Measurements from ENCODE around the gene ZBTB7C.

Gene ZBTB7C

GRCh38 chr18:48031641-48032040 is 377.5 kb downstream of the ZBTB7C start:
- Histone ChIP-seq H3K9me3 (no peaks in the 10 kb centered on the region), H3K27me3 (no peaks in the 10 kb centered on the region), H3K4me1 (peaks cover 32% of the 10 kb centered on the region), H3K4me3 (ENCODE audit: low read depth, low read length) (no peak overlapping the region), H3K36me3 (no peaks in the 10 kb centered on the region)
- DNase-seq = no peak
- TF ChIP-seq CTCF (IDR thresholded peaks at IDR 0.05; ENCODE audit: low read depth, low read length) = no peak

GRCh38 chr18:48030616-48031480 is 378.3 kb downstream of the ZBTB7C start:
- H3K4me1 ChIP-seq = peaks cover 31% of the 10 kb centered on the region
- TF ChIP-seq CTCF (IDR thresholded peaks at IDR 0.05; ENCODE audit: low read depth, low read length) = peak; percentile 79
- H3K9me3 ChIP-seq = no peaks in the 10 kb centered on the region
- no peak overlapping the region for H3K4me3 ChIP-seq (ENCODE audit: low read depth, low read length)
- H3K27me3 ChIP-seq = no peaks in the 10 kb centered on the region
- H3K36me3 ChIP-seq = no peaks in the 10 kb centered on the region
- peak; percentile 57 for DNase-seq

GRCh38 chr18:48029296-48029986 is 379.7 kb downstream of the ZBTB7C start:
- peaks cover 20% of the 10 kb centered on the region for H3K4me1 ChIP-seq
- TF ChIP-seq CTCF (IDR thresholded peaks at IDR 0.05; ENCODE audit: low read depth, low read length) = no peak
- H3K27me3 ChIP-seq = no peaks in the 10 kb centered on the region
- no peak overlapping the region for H3K4me3 ChIP-seq (ENCODE audit: low read depth, low read length)
- H3K9me3 ChIP-seq = no peaks in the 10 kb centered on the region
- H3K36me3 ChIP-seq = no peaks in the 10 kb centered on the region
- DNase-seq = no peak

GRCh38 chr18:48028696-48029095 is 380.5 kb downstream of the ZBTB7C start:
- H3K27me3 ChIP-seq = no peaks in the 10 kb centered on the region
- no peak for DNase-seq
- no peak overlapping the region for H3K4me3 ChIP-seq (ENCODE audit: low read depth, low read length)
- peaks cover 17% of the 10 kb centered on the region for H3K4me1 ChIP-seq
- no peak for TF ChIP-seq CTCF (IDR thresholded peaks at IDR 0.05; ENCODE audit: low read depth, low read length)
- H3K36me3 ChIP-seq = no peaks in the 10 kb centered on the region
- H3K9me3 ChIP-seq = no peaks in the 10 kb centered on the region

GRCh38 chr18:48028081-48028480 is 381.1 kb downstream of the ZBTB7C start:
- no peaks in the 10 kb centered on the region for H3K27me3 ChIP-seq
- no peak overlapping the region for H3K4me3 ChIP-seq (ENCODE audit: low read depth, low read length)
- peaks cover 12% of the 10 kb centered on the region for H3K4me1 ChIP-seq
- H3K36me3 ChIP-seq = no peaks in the 10 kb centered on the region
- TF ChIP-seq CTCF (IDR thresholded peaks at IDR 0.05; ENCODE audit: low read depth, low read length) = no peak
- no peaks in the 10 kb centered on the region for H3K9me3 ChIP-seq
- DNase-seq = no peak
